K562 (cell line): ENCODE data around the gene TMEM120B. TPM values are rescaled to one million over a fixed set of nuclear protein-coding genes. Genes with fewer than 3 reads are reported as not detected.

Source experiments
- ATF4 ChIP-seq: fragments of 450-650 bp; formaldehyde crosslinking; IDR thresholded peaks from 2 replicates; pipeline ENCODE4 v1.4.0; 2022; ENCODE audit warnings: mild to moderate bottlenecking, moderate library complexity
- CCNT2 ChIP-seq: IDR thresholded peaks from 2 replicates; pipeline ENCODE4 v1.6.1; 2011; ENCODE audit warnings: borderline replicate concordance, low read depth, mild to moderate bottlenecking, moderate library complexity, mixed read lengths, low read length; ENCODE audit not compliant: insufficient read length; ENCODE audit errors: extremely low read depth
- E2F6 ChIP-seq, 2 experiments: IDR thresholded peaks; 2 replicates each; pipeline ENCODE4 v1.6.1; 2011; ENCODE audit warnings: borderline replicate concordance in 1 of 2, control low read depth in 1 of 2, low read depth in 1 of 2, low read length in 1 of 2, mild to moderate bottlenecking in 1 of 2, mixed read lengths in 1 of 2, moderate library complexity in 1 of 2; ENCODE audit not compliant: insufficient read depth in 1 of 2, insufficient read length in 1 of 2, poor library complexity in 1 of 2, severe bottlenecking in 1 of 2; ENCODE audit errors: extremely low read depth in 1 of 2
- ELK1 ChIP-seq: sonication (generic); formaldehyde crosslinking; IDR thresholded peaks from 2 replicates; pipeline ENCODE4 v1.8.1; 2022; ENCODE audit warnings: missing genetic modification reagents
- EP400 ChIP-seq: fragments of 450-650 bp; IDR thresholded peaks from 2 replicates; pipeline ENCODE4 v1.6.1; 2017; ENCODE audit warnings: antibody characterized with exemption, mild to moderate bottlenecking, moderate library complexity
- FOXP1 ChIP-seq: sonication (generic); formaldehyde crosslinking; IDR thresholded peaks from 2 replicates; pipeline ENCODE4 v1.8.0; 2022; ENCODE audit warnings: mild to moderate bottlenecking, missing genetic modification reagents
- HDAC1 ChIP-seq, 2 experiments: fragments of 450-650 bp; IDR thresholded peaks; 2 replicates each; pipeline ENCODE4 v1.6.1; 2016 to 2017; ENCODE audit warnings: inconsistent platforms in 1 of 2, mild to moderate bottlenecking in 1 of 2, moderate library complexity in 1 of 2
- HNRNPLL ChIP-seq: fragments of 200-400 bp; formaldehyde crosslinking; IDR thresholded peaks from 2 replicates; pipeline ENCODE4 v1.6.1; 2017; ENCODE audit warnings: low read length, low read depth, mild to moderate bottlenecking; ENCODE audit not compliant: poor library complexity, severe bottlenecking
- MAZ ChIP-seq, 2 experiments: fragments of 450-650 bp in 1 of 2; sonication (generic) in 1 of 2; formaldehyde crosslinking; IDR thresholded peaks in 1 of 2; conservative IDR thresholded peaks in 1 of 2; 2 replicates each; pipeline versions ENCODE4 v1.4.0 to v1.5.0; 2020; ENCODE audit warnings: mild to moderate bottlenecking in 1 of 2, missing genetic modification reagents in 1 of 2
- NR2C2 ChIP-seq, 2 experiments: fragments of 200-800 bp in 1 of 2; sonication (Bioruptor generic) in 1 of 2; sonication (generic) in 1 of 2; formaldehyde crosslinking in 1 of 2; IDR thresholded peaks; 2 replicates each; pipeline versions ENCODE4 v1.6.1 to v1.8.0; 2016 to 2022; ENCODE audit warnings: mild to moderate bottlenecking in 1 of 2, missing compliant biosample characterization in 1 of 2, missing genetic modification characterization in 1 of 2, missing genetic modification reagents in 1 of 2
- POLR2A ChIP-seq: fragments of 450-650 bp; conservative IDR thresholded peaks from 2 replicates; pipeline ENCODE4 v1.6.1; 2016
- RNF2 ChIP-seq: sonication (generic); IDR thresholded peaks from 2 replicates; pipeline ENCODE4 v1.6.1; 2016
- ZNF143 ChIP-seq: sonication (generic); formaldehyde crosslinking; IDR thresholded peaks from 2 replicates; pipeline ENCODE4 v1.9.0; 2022; ENCODE audit warnings: mild to moderate bottlenecking, missing genetic modification reagents
- polyA plus RNA-seq, 8 experiments: library from polyadenylated mRNA; depleted of rRNA in 4 of 8; stranded (reverse) in 5 of 8; unstranded in 3 of 8; fragments of >200 nt; fragmentation: Nextera tagmentation in 2 of 8; fragmentation: Illumina TruSeq in 1 of 8; extraction: Ambion mirVana in 2 of 8; extraction: Trizol in 1 of 8; gene quantifications; 2 replicates each; pipeline versions ENCODE4 v1.2.1 to v1.2.3, GENCODE V29; 2011 to 2014; ENCODE audit warnings: inconsistent platforms in 1 of 8, missing spikeins in 1 of 8
- total RNA-seq, 7 experiments: library from RNA; depleted of rRNA in 6 of 7; stranded (reverse); fragments of >200 nt in 6 of 7; fragmentation: Illumina TruSeq in 2 of 7; extraction: Trizol in 2 of 7; gene quantifications; 2 replicates each; pipeline versions ENCODE4 v1.2.1 to v1.2.3, GENCODE V29; 2011 to 2021; ENCODE audit warnings: low replicate concordance in 1 of 7
- TF ChIP-seq, protein P1 (sequence below): sonication (generic); formaldehyde crosslinking; IDR thresholded peaks from 2 replicates; pipeline ENCODE4 v1.9.0; 2022; ENCODE audit warnings: mild to moderate bottlenecking, missing genetic modification reagents
- TF ChIP-seq, protein P2 (sequence below): fragments of 250-450 bp; sonication (Bioruptor Pico); IDR thresholded peaks from 2 replicates; pipeline ENCODE4 v1.4.0; 2020; ENCODE audit warnings: mild to moderate bottlenecking, moderate library complexity, borderline replicate concordance
- TF ChIP-seq, protein P3 (sequence below): fragments of 450-650 bp; IDR thresholded peaks from 2 replicates; pipeline ENCODE4 v1.6.1; 2017; ENCODE audit warnings: mild to moderate bottlenecking, moderate library complexity
- TF ChIP-seq, protein P4 (sequence below): sonication (generic); formaldehyde crosslinking; IDR thresholded peaks from 2 replicates; pipeline ENCODE4 v1.8.0; 2022; ENCODE audit warnings: missing genetic modification reagents, mild to moderate bottlenecking, moderate library complexity, borderline replicate concordance

The TMEM120B gene
- total and polyA plus RNA-seq, 9 of the 15 experiments (the other 6 are each of a cell fraction or from before 2014, with no cell fraction given) = 1.7 to 18.6 (median 7.4) TPM

GRCh38 chr12:121793838-121794533 lies 81.4 kb downstream of the TMEM120B start (continued):
- TF ChIP-seq, protein P1, sequence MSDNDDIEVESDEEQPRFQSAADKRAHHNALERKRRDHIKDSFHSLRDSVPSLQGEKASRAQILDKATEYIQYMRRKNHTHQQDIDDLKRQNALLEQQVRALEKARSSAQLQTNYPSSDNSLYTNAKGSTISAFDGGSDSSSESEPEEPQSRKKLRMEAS (CRISPR knock-in tag) = peak; percentile 94
- TF ChIP-seq, protein P2, sequence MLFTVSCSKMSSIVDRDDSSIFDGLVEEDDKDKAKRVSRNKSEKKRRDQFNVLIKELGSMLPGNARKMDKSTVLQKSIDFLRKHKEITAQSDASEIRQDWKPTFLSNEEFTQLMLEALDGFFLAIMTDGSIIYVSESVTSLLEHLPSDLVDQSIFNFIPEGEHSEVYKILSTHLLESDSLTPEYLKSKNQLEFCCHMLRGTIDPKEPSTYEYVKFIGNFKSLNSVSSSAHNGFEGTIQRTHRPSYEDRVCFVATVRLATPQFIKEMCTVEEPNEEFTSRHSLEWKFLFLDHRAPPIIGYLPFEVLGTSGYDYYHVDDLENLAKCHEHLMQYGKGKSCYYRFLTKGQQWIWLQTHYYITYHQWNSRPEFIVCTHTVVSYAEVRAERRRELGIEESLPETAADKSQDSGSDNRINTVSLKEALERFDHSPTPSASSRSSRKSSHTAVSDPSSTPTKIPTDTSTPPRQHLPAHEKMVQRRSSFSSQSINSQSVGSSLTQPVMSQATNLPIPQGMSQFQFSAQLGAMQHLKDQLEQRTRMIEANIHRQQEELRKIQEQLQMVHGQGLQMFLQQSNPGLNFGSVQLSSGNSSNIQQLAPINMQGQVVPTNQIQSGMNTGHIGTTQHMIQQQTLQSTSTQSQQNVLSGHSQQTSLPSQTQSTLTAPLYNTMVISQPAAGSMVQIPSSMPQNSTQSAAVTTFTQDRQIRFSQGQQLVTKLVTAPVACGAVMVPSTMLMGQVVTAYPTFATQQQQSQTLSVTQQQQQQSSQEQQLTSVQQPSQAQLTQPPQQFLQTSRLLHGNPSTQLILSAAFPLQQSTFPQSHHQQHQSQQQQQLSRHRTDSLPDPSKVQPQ (CRISPR knock-in tag) = no peak
- TF ChIP-seq NR2C2 (CRISPR knock-in tag; IDR thresholded peaks at IDR 0.05) (peak; percentile 77), NR2C2 (tag; IDR thresholded peaks at IDR 0.05) (no peak; the same call in 1 of the 2 replicates), E2F6 (IDR thresholded peaks at IDR 0.05; ENCODE audit: borderline replicate concordance in 1 of 2, extremely low read depth in 1 of 2, insufficient read depth in 1 of 2, insufficient read length in 1 of 2, low read depth in 1 of 2, low read length in 1 of 2, poor library complexity in 1 of 2, severe bottlenecking in 1 of 2) (peak; percentile 92 to 93), MAZ (CRISPR knock-in tag; conservative IDR thresholded peaks at IDR 0.05 in 1 of 2, IDR thresholded peaks at IDR 0.05 in 1 of 2) (peak; percentile 93 to 98), ATF4 (CRISPR knock-in tag) (no peak), ELK1 (CRISPR knock-in tag) (no peak), ZNF143 (CRISPR knock-in tag) (0 out of 2 replicates have a peak, but pooled peaks have one; percentile 56), CCNT2 (peak; percentile 84), FOXP1 (CRISPR knock-in tag) (peak; percentile 97), RNF2 (peak; percentile 60), POLR2A (0 out of 2 replicates have a peak, but pooled peaks have one; percentile 5), EP400 (peak; percentile 80; the same call in 1 of the 2 replicates), HNRNPLL (peak; percentile 79), HDAC1 (IDR thresholded peaks at IDR 0.05) (peak; percentile 39 to 48; a peak in 2 of 4 replicates)
- TF ChIP-seq, protein P3, sequence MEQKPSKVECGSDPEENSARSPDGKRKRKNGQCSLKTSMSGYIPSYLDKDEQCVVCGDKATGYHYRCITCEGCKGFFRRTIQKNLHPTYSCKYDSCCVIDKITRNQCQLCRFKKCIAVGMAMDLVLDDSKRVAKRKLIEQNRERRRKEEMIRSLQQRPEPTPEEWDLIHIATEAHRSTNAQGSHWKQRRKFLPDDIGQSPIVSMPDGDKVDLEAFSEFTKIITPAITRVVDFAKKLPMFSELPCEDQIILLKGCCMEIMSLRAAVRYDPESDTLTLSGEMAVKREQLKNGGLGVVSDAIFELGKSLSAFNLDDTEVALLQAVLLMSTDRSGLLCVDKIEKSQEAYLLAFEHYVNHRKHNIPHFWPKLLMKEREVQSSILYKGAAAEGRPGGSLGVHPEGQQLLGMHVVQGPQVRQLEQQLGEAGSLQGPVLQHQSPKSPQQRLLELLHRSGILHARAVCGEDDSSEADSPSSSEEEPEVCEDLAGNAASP = no peak
- TF ChIP-seq, protein P4, sequence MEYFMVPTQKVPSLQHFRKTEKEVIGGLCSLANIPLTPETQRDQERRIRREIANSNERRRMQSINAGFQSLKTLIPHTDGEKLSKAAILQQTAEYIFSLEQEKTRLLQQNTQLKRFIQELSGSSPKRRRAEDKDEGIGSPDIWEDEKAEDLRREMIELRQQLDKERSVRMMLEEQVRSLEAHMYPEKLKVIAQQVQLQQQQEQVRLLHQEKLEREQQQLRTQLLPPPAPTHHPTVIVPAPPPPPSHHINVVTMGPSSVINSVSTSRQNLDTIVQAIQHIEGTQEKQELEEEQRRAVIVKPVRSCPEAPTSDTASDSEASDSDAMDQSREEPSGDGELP (CRISPR knock-in tag) = peak; percentile 89
